Endothelial cell of umbilical vein (primary cell): ENCODE data around the gene CLPTM1L. TPM values are rescaled to one million over a fixed set of nuclear protein-coding genes. Genes with fewer than 3 reads are reported as not detected.

Source experiments
- BruUV-seq: library from RNA; stranded (reverse); fragments of 400-500 nt; replicated peaks from 2 replicates; lab custom pipeline; 2021; lab: Mats Ljungman, UMichigan
- CTCF ChIA-PET: fragments of 300-600, 350-600 bp; sonication (Branson Sonifier 250); formaldehyde crosslinking; loops from one replicate; lab custom pipeline; 2021; ENCODE audit warnings: antibody characterized with exemption, inconsistent platforms; lab: Charles Lee
- POLR2A ChIA-PET: fragments of 300-600, 350-600 bp; sonication (Branson Sonifier 250); formaldehyde crosslinking; loops from one replicate; lab custom pipeline; 2021; ENCODE audit warnings: antibody characterized with exemption, inconsistent platforms; lab: Charles Lee
- DNase-seq: peaks from one replicate; pipeline ENCODE4 v3.0.0-alpha.2; 2011; ENCODE audit warnings: low read depth, low spot score
- FAIRE-seq: peaks from 2 replicates; lab custom pipeline; 2011; peaks lifted over from hg19 to GRCh38; lab: Jason Lieb, UNC
- H2AFZ ChIP-seq: 2 replicates; pipeline ENCODE4 v1.6.0; 2012; ENCODE audit warnings: low read depth, low read length, control low read depth, inconsistent platforms
- H3K27ac ChIP-seq: 2 replicates; pipeline ENCODE4 v1.5.1; 2011; ENCODE audit warnings: low read depth, mild to moderate bottlenecking, control low read depth, low read length, moderate library complexity; ENCODE audit not compliant: insufficient read depth
- H3K27me3 ChIP-seq, 2 experiments: 2 replicates each; pipeline versions ENCODE4 v1.6.0 to v1.6.1; 2011; ENCODE audit warnings: low read length in 2 of 2, mixed read lengths in 1 of 2; ENCODE audit not compliant: control insufficient read depth in 2 of 2, insufficient read depth in 2 of 2
- H3K36me3 ChIP-seq, 2 experiments: 2 replicates in 1 of 2; 3 replicates in 1 of 2; pipeline ENCODE4 v1.5.1; 2011; ENCODE audit warnings: low read length in 2 of 2, mild to moderate bottlenecking in 1 of 2, moderate library complexity in 1 of 2; ENCODE audit not compliant: control insufficient read depth in 2 of 2, insufficient read depth in 2 of 2; ENCODE audit errors: extremely low read depth in 1 of 2
- H3K4me1 ChIP-seq: 3 replicates; pipeline ENCODE4 v1.5.1; 2011; ENCODE audit warnings: mild to moderate bottlenecking, low read length; ENCODE audit not compliant: control insufficient read depth, insufficient read depth; ENCODE audit errors: extremely low read depth
- H3K4me2 ChIP-seq: 2 replicates; pipeline ENCODE4 v1.6.1; 2011; ENCODE audit warnings: low read length, control low read depth, mixed read lengths; ENCODE audit not compliant: insufficient read depth
- H3K4me3 ChIP-seq, 3 experiments: fragments of 200-600 bp in 1 of 3; sonication (generic), shearing (Covaris generic) in 1 of 3; replicated peaks in 1 of 3; 2 replicates each; pipeline ENCODE4 v1.5.1; 2011 to 2016; ENCODE audit warnings: control low read depth in 3 of 3, low read length in 3 of 3, mild to moderate bottlenecking in 2 of 3, inconsistent platforms in 1 of 3, low read depth in 1 of 3, moderate library complexity in 1 of 3; ENCODE audit not compliant: insufficient read depth in 1 of 3
- H3K79me2 ChIP-seq: 2 replicates; pipeline ENCODE4 v1.6.0; 2012; ENCODE audit warnings: low read length, inconsistent platforms; ENCODE audit not compliant: control insufficient read depth, insufficient read depth
- H3K9ac ChIP-seq: replicated peaks from 2 replicates; pipeline ENCODE3; 2011; ENCODE audit warnings: low read length, control low read depth; ENCODE audit not compliant: insufficient read depth; ENCODE audit errors: extremely low read depth
- H3K9me1 ChIP-seq: replicated peaks from 3 replicates; pipeline ENCODE4 v1.6.0; 2011; ENCODE audit warnings: mild to moderate bottlenecking, low read length; ENCODE audit not compliant: control insufficient read depth, insufficient read depth; ENCODE audit errors: extremely low read depth
- H3K9me3 ChIP-seq: replicated peaks from 2 replicates; pipeline ENCODE4 v1.5.1; 2012; ENCODE audit warnings: low read length, inconsistent platforms; ENCODE audit not compliant: control insufficient read depth, insufficient read depth
- H4K20me1 ChIP-seq: replicated peaks from 2 replicates; pipeline ENCODE3; 2011; ENCODE audit warnings: mild to moderate bottlenecking, low read length; ENCODE audit not compliant: control insufficient read depth, insufficient read depth; ENCODE audit errors: extremely low read depth
- EZH2 ChIP-seq: IDR thresholded peaks from 2 replicates; pipeline ENCODE4 v1.6.1; 2012; ENCODE audit warnings: borderline replicate concordance, low read depth, mild to moderate bottlenecking, moderate library complexity, low read length, inconsistent platforms; ENCODE audit not compliant: severe bottlenecking
- FOS ChIP-seq: IDR thresholded peaks from 2 replicates; pipeline ENCODE4 v1.6.1; 2011; ENCODE audit warnings: mild to moderate bottlenecking, low read length, moderate library complexity, borderline replicate concordance; ENCODE audit not compliant: insufficient read depth
- GATA2 ChIP-seq: IDR thresholded peaks from 2 replicates; pipeline ENCODE4 v1.7.0; 2011; ENCODE audit warnings: low read depth, mild to moderate bottlenecking, moderate library complexity, mixed read lengths, low read length; ENCODE audit not compliant: insufficient read length, insufficient read depth
- JUN ChIP-seq: IDR thresholded peaks from 2 replicates; pipeline ENCODE4 v1.6.1; 2011; ENCODE audit warnings: borderline replicate concordance, low read depth; ENCODE audit not compliant: insufficient read length, insufficient read depth
- MYC ChIP-seq: IDR thresholded peaks from one replicate; pipeline ENCODE4 v1.6.1; 2011; ENCODE audit warnings: mild to moderate bottlenecking, low read depth, low read length
- POLR2A ChIP-seq: IDR thresholded peaks from 2 replicates; pipeline ENCODE4 v1.6.1; 2012; ENCODE audit warnings: low read depth, mild to moderate bottlenecking, control low read depth, low read length
- POLR2AphosphoS5 ChIP-seq: IDR thresholded peaks from 2 replicates; pipeline ENCODE4 v1.6.1; 2012; ENCODE audit warnings: low read depth, mild to moderate bottlenecking, control low read depth, low read length, moderate library complexity; ENCODE audit not compliant: insufficient read depth
- dilution Hi-C: fragments of 300-500 bp; cut with MboI; formaldehyde crosslinking; loops from one replicate; pipeline ENCODE4 v1.15.0; 2019; ENCODE audit warnings: low sequenced_read_pairs; ENCODE audit not compliant: extremely low pct_ligation_motif_present
- intact Hi-C: fragments of 100-400 bp; cut with micrococcal nuclease; formaldehyde crosslinking; loops from one replicate; pipeline ENCODE4 v1.10.0; 2022
- polyA plus RNA-seq, 4 experiments: library from polyadenylated mRNA; depleted of rRNA in 3 of 4; stranded (reverse) in 3 of 4; unstranded in 1 of 4; fragments of >200 nt; gene quantifications; 2 replicates each; pipeline versions ENCODE4 v1.2.1 to v1.2.3, GENCODE V29; 2011 to 2012; ENCODE audit warnings: missing spikeins in 1 of 4
- total RNA-seq: library from RNA; stranded (reverse); gene quantifications from 2 replicates; pipeline ENCODE4 v1.2.3, GENCODE V29; 2021
- TF ChIP-seq, protein P1 (sequence below): IDR thresholded peaks from 2 replicates; pipeline ENCODE4 v1.6.1; 2011; ENCODE audit not compliant: insufficient read depth, insufficient read length
- TF ChIP-seq, protein P2 (sequence below), 2 donors: IDR thresholded peaks; 1 replicate in 1 of 2; 2 replicates in 1 of 2; pipeline ENCODE4 v1.5.1; 2011; ENCODE audit warnings: low read length in 2 of 2, mild to moderate bottlenecking in 2 of 2, moderate library complexity in 2 of 2, control low read depth in 1 of 2, inconsistent platforms in 1 of 2, low read depth in 1 of 2; ENCODE audit not compliant: insufficient read depth in 1 of 2; ENCODE audit errors: extremely low read depth in 1 of 2

The CLPTM1L gene
- total and polyA plus RNA-seq, 2 donors (not counting 3 experiments of a cell fraction or from before 2014, with no cell fraction given) = 116 to 191 TPM

DNA sequence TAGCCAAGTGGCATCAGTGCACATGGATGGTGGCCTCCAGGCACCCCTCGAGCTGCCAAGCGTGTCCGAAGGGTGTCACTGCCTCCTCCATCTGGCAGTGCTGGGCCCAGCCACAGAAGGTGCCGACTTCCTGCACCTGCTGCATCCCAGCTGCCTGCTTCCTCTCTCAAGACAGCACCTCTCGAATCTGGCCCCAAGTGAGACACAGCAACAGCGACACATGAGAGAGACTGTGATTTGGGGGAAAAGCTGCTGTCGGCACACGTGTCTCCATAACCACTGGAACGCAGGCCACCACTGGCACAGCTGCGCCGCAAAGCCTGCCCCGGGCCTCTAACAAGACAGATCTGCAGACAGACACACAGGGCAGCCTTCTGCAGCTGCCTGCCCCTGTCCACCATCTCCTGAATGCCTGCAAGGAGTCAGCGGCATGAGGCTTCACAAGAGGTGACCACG, 8.8 kb downstream of the CLPTM1L start:
- dilution Hi-C loops = no loop called here
- no TSS peak for BruUV-seq
- ChIA-PET CTCF (no interaction called here), POLR2A (no interaction called here)
- no peaks in the 10 kb centered on the region for H3K9me1 ChIP-seq
- no peaks in the 10 kb centered on the region for H3K79me2 ChIP-seq
- no peak for DNase-seq
- H4K20me1 ChIP-seq = no peaks in the 10 kb centered on the region
- TF ChIP-seq FOS (no peak), JUN (no peak), POLR2AphosphoS5 (no peak), EZH2 (no peak), GATA2 (no peak), MYC (no peak), POLR2A (no peak)
- TF ChIP-seq, protein P1, sequence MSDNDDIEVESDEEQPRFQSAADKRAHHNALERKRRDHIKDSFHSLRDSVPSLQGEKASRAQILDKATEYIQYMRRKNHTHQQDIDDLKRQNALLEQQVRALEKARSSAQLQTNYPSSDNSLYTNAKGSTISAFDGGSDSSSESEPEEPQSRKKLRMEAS = no peak
- TF ChIP-seq, protein P2, sequence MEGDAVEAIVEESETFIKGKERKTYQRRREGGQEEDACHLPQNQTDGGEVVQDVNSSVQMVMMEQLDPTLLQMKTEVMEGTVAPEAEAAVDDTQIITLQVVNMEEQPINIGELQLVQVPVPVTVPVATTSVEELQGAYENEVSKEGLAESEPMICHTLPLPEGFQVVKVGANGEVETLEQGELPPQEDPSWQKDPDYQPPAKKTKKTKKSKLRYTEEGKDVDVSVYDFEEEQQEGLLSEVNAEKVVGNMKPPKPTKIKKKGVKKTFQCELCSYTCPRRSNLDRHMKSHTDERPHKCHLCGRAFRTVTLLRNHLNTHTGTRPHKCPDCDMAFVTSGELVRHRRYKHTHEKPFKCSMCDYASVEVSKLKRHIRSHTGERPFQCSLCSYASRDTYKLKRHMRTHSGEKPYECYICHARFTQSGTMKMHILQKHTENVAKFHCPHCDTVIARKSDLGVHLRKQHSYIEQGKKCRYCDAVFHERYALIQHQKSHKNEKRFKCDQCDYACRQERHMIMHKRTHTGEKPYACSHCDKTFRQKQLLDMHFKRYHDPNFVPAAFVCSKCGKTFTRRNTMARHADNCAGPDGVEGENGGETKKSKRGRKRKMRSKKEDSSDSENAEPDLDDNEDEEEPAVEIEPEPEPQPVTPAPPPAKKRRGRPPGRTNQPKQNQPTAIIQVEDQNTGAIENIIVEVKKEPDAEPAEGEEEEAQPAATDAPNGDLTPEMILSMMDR (IDR thresholded peaks at IDR 0.05; ENCODE audit: extremely low read depth in 1 of 2, insufficient read depth in 1 of 2, low read depth in 1 of 2, low read length in 2 of 2) = no peak
- no peak overlapping the region for H3K9ac ChIP-seq
- intact Hi-C loops = no loop called here
- no peak overlapping the region for H3K4me3 ChIP-seq
- no peak overlapping the region for H3K4me2 ChIP-seq
- no peak overlapping the region for H2AFZ ChIP-seq
- FAIRE-seq = no peak
- no peaks in the 10 kb centered on the region for H3K4me1 ChIP-seq
- H3K27ac ChIP-seq = no peak overlapping the region
- H3K36me3 ChIP-seq = peaks cover 0 to 62% of the 10 kb centered on the region in 2 experiments
- no peaks in the 10 kb centered on the region for H3K27me3 ChIP-seq
- H3K9me3 ChIP-seq = no peaks in the 10 kb centered on the region
